HG03066 (cell line): ENCODE data around the gene KLK5.

ENCODE experiments used
- ATAC-seq: cut with Tn5 transposase; IDR thresholded peaks from one replicate; pipeline ENCODE4 v1.9.1; 2021; ENCODE audit warnings: low read depth; ENCODE audit not compliant: unreplicated experiment

KLK5 gene

GRCh38 chr19:50925734-50926133 lies 27.1 kb downstream of the KLK5 start:
- ATAC-seq, result no peak

GRCh38 chr19:50924586-50924985 lies 28.3 kb downstream of the KLK5 start:
- ATAC-seq, result no peak

DNA sequence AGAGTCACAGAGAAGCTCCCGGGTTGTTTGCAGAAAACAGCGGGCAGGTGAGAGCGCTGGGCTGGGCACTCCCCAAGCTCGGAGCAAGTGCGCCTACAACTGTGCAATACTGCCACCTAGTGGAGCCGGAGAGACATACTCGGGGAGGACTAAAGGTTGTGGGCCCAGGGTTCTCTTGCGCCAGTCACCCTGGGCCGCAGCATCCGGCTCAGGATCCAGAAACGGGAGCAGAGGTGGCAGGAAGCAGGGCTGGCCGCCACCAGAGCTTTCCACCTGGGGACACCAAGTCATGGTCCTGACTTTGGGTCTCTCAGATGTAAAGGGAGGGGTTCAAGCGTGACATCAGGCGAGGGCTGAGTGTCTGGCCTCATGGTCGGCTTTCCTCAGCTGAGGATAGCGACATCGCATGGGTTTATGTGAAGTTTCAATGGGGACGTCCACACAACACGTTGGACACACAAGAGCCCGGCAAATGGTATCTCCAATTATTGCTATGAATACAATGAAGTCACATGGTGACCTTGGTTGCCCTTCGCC lies 30.5 kb downstream of the KLK5 start:
- ATAC-seq, result no peak

DNA sequence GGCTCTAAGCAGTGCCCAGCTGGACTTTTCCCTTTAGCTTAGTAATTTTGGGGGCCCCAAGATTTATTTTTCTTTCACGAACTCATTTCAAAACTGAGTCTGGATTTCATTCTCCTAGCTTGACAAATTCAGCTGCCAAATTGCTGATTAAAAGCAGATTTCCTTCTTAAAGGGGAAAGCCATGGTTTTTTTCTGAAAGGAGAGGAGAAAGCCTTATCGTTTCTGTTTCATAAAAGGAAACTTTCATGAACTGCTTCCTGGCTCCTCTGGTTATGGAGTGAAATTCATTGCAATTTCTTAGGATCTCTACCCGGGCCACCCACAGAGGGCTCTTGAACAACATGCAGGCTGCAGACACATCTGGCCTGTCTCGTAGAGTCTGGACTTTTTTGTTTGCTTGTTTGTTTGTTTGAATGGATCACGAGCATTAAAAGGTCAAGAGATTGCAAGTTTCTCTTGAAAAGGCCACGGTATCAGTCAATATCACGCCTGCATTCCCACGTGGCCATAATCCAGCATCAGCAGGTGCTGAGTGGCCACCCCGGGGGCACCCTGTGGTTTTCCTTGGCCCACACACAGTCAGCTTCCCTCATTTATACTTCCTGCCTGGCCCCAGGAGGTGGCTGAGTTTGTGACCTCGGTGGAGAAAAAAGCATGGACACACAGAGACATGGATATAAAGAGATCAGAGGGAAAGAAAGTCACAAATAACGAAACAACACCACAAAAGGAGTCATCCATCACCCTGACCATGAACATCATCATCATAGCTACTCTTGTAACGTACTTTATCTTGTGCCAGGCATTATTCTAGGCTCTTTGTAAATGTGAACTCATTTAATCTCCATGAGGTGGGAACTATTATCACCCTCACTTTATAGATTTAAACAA lies 31.2 kb downstream of the KLK5 start:
- ATAC-seq, result no peak

- ATAC-seq, result no peak
These were observed 36.8 kb downstream of the KLK5 start for GRCh38 chr19:50916069-50916468.

- no peak for ATAC-seq
These were observed 39.8 kb downstream of the KLK5 start for GRCh38 chr19:50912727-50913716.

- no peak for ATAC-seq
These were observed 40.7 kb downstream of the KLK5 start for GRCh38 chr19:50912102-50912599.

- no peak for ATAC-seq
These were observed 41.4 kb downstream of the KLK5 start, which contains the start of gene KLK4 for GRCh38 chr19:50911206-50912101. Gene KLK4 (minus strand): TSS chr19:50911395. CDS start chr19:50910738, 657 bp downstream.

DNA sequence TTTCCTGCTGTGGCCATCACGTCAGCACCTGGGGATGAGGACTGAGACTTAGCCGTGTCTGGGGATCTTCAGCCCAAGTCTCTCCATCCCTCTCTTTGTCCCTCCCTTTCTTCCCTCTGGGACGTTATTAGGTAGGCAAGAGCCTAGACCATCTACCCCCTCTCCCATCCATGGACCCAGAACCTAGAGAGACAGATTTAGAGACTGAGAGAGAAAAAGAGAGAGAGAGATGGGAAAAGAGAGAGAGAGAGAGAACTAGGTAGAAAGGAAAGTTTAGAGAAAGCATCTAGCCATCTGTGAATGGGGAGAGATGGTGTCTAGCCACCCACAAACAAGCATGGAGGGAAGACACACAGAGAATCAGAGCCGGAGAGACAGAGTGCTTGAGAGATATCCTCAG lies 42.1 kb downstream of the KLK5 start:
- no peak for ATAC-seq

DNA sequence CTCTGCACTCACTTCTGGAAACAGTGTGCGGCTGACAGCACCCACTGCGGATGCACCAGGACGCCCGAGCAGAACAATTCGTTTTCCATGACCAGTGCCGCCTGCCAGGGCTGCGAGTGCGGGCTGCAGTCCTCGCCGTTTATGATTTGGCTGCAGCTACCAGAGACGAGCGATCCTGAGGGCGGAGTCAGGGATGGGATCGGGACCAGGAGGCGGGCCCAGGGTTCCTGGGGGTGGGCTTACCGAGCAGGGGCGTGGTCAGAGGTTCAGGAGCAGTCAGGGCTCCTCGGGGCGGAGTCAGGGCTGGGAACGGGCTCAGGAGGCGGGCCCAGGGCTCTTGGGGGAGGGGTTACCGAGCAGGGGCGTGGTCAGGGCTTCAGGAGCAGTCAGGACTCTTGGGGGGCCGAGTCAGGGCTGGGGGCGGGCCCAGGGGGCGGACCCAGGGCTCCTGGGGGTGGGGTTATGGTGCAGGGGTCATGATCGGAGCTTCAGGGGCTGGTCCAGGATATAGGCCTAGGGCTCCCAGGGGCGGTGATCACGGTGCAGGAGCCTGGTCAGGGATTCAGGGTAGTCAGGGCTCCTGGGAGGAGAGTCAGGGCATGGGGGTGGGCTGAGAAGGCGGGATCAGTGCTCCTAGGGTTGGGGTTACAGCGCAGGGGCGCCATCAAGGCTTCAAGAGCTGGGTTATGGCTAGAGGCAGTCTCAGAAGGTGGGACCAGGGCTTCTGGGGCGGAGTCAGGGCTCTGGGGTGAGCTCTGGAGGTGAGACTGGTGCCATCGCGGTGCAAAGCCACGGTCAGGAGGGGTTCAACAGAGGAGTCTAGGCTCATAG lies 43.4 kb downstream of the KLK5 start:
- no peak for ATAC-seq

- no peak for ATAC-seq
These were observed 44.5 kb downstream of the KLK5 start for GRCh38 chr19:50908336-50908735.

DNA sequence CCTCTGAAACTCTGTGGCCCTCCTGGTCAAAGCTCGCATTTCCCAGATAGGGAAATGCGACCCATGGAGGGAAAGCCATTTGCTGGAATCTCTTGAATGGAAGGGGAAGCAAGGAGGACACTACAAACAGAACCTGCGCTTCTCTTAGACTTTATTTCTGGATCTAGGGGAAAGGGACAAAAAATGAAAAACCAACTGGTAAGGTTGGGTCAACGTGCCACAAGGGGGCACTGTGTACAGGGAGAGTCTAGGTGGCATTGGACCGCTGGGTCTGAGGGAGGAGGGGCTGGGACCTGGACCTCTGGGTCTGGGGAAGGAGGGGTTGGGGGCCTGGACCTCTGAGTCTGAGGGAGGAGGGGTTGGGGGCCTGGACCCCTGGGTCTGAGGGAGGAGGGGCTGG lies 46.6 kb downstream of the KLK5 start:
- ATAC-seq, result no peak

GRCh38 chr19:50902640-50903039 lies 50.2 kb downstream of the KLK5 start:
- no peak for ATAC-seq

DNA sequence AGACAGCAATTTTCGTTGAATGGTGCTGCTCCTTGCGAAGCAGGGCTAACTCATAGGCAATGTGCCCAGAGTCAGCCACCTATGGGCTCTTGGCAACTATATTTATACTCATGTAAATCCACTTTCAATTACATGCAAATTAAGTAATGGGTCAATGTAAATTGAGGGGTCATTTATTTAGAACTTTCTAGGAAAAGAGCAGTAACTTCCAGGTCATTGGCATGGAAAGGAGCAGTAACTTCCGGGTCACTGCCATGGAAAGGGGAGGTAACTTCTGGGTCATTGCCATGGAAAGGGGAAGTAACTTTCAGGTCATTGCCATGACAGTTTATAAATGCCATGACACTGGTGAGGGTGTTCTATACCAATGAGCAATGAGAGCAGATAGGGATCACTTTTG lies 53.3 kb downstream of the KLK5 start:
- ATAC-seq, result no peak

DNA sequence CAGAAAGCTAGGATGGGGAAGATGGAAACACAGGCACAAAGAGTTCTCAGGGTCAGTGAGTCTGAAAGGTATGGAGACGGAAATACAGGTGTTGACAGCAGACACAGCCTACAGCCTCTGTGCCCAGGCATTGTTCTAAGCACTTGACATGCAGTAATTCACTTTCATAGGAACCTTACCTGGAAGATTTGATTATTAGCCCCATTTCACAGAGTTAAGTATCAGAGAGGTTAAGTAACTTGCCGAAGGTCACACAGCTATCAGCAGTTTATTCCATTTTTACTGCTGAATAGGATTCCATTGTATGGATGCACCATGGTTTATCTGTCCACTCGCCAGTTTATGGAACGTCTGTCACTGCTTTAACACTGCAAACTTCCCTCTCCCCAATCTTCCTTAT lies 54.8 kb downstream of the KLK5 start:
- no peak for ATAC-seq

DNA sequence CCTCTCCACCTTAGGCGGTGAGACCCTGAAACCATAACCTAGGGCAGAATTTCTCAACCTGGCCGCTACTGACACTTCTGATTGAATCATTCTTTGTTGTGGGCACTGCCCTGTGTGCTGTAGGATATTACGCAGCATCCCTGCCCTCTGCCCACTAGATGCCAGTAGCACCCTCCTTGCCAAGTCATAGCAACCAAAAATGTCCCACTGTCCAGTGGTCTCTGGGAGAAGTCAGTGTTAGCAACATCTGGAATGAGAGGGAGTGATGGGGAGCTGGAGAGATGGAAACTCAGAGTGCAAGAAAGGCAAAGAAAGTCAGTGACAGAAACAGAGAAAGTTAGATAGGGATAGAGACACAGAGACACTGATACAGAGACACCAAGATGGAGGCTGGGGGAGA lies 55.2 kb downstream of the KLK5 start:
- no peak for ATAC-seq

DNA sequence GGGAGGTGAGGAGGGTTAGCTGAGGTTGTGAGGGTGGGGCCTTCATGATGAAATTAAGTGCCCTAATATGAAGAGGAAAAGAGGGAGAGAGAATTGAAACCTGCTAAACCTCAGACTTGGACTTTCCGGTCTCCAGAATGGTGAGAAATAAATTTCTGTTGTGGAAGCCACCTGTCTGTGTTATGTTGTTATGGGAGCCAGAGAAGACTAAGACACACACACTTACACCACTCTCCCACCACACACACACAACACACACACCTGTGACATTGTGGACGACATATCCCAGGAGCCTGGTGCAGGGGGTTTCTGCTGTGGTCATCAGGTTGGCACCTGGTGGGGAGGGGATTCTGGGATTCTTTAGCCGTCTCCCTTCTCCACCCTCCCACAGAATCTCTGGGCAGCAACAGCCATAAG lies 55.6 kb downstream of the KLK5 start:
- ATAC-seq, result peak; percentile 33

- peak; percentile 89 for ATAC-seq
These were observed 56.1 kb downstream of the KLK5 start for GRCh38 chr19:50896591-50897190.
